Ovary (tissue), 9 donors: ENCODE results near the gene FLNC. TPM values are rescaled to one million over a fixed set of nuclear protein-coding genes. Genes with fewer than 3 reads are reported as not detected.

Experiments
- DNase-seq, 5 donors: peaks; one replicate each; pipeline ENCODE4 v3.0.0-alpha.2; 2019 to 2020
- H3K27ac ChIP-seq, 2 donors: fragments of 200-600 bp; one replicate each; pipeline versions ENCODE4 v1.5.1 to v1.8.0; 2019 to 2022
- H3K27me3 ChIP-seq: fragments of 200-600 bp; one replicate; pipeline ENCODE4 v1.8.0; 2022
- H3K36me3 ChIP-seq: fragments of 200-600 bp; sonication (generic); one replicate; pipeline ENCODE4 v1.5.1; 2019
- H3K4me1 ChIP-seq: one replicate; pipeline ENCODE4 v1.8.1; 2013; ENCODE audit warnings: mild to moderate bottlenecking, moderate library complexity; ENCODE audit not compliant: insufficient read depth
- H3K4me3 ChIP-seq: fragments of 200-600 bp; sonication (generic); one replicate; pipeline ENCODE4 v1.5.1; 2017
- H3K9me3 ChIP-seq, 2 donors: fragments of 200-600 bp in 1 of 2; sonication (generic) in 1 of 2; one replicate each; pipeline versions ENCODE4 v1.5.1 to v1.8.1; 2013 to 2019; ENCODE audit warnings: mild to moderate bottlenecking in 1 of 2, moderate library complexity in 1 of 2
- CTCF ChIP-seq, 3 donors: fragments of 450-650 bp in 2 of 3; fragments of 200-600 bp in 1 of 3; IDR thresholded peaks; one replicate each; pipeline versions ENCODE4 v1.5.1 to v1.8.0; 2016 to 2022; ENCODE audit warnings: antibody characterized with exemption in 3 of 3, mild to moderate bottlenecking in 1 of 3
- EP300 ChIP-seq: sonication (generic); formaldehyde crosslinking; IDR thresholded peaks from one replicate; pipeline ENCODE4 v1.6.1; 2017; ENCODE audit warnings: antibody characterized with exemption
- POLR2A ChIP-seq: fragments of 450-650 bp; IDR thresholded peaks from one replicate; pipeline ENCODE4 v1.6.1; 2017; ENCODE audit warnings: antibody characterized with exemption, mild to moderate bottlenecking, moderate library complexity
- WGBS, 3 donors: extraction: QIAGEN DNeasy Blood & Tissue Kit in 1 of 3; methylation state at CpG; one replicate each; pipeline versions ENCODE4 v1.1.5 to v1.1.7; 2013 to 2017; 5-methylcytosine and 5-hydroxymethylcytosine counted together
- intact Hi-C, 4 donors: fragments of 100-400 bp; cut with DNase I; formaldehyde crosslinking; loops; one replicate each; pipeline versions ENCODE4 v1.11.0 to v1.15.1; 2022 to 2023
- polyA plus RNA-seq, 2 donors: library from polyadenylated mRNA; stranded (reverse); fragments of 200-250 nt in 1 of 2; fragments of 350-450 nt in 1 of 2; fragmentation: Illumina TruSeq in 1 of 2; extraction: RNeasy Lipid Tissue Mini Kit (QIAGEN cat#74804) in 1 of 2; gene quantifications; one replicate each; pipeline ENCODE4 v1.2.3, GENCODE V29; 2013 to 2014
- total RNA-seq, 7 donors: library from RNA; depleted of rRNA in 2 of 7; stranded (reverse); fragments of >200 nt in 2 of 7; fragmentation: NEBNext Ultra II Directional in 3 of 7; extraction: Animal tissue kit (Norgen Biotek cat#: 25700) in 3 of 7; gene quantifications; one replicate each; pipeline versions ENCODE4 v1.1.0 to v1.2.4, GENCODE V29; 2016 to 2023
- donor health status: DM: no; HTN: no; CAD: no; lungs with moderate emphysema.
- donor health status: DM: no; HTN: no; CAD: no.
- donor health status: Bipolar disorder and iron deficiency.
- donor health status: DM: yes; HTN: yes; CAD: no.
- donor health status: DM: no; HTN: no; CAD: no.
- donor health status: DM: yes; HTN: yes; CAD: no.

FLNC gene
- total and polyA plus RNA-seq, 9 donors: 6.5 to 51.2 (median 16.4) TPM

DNA sequence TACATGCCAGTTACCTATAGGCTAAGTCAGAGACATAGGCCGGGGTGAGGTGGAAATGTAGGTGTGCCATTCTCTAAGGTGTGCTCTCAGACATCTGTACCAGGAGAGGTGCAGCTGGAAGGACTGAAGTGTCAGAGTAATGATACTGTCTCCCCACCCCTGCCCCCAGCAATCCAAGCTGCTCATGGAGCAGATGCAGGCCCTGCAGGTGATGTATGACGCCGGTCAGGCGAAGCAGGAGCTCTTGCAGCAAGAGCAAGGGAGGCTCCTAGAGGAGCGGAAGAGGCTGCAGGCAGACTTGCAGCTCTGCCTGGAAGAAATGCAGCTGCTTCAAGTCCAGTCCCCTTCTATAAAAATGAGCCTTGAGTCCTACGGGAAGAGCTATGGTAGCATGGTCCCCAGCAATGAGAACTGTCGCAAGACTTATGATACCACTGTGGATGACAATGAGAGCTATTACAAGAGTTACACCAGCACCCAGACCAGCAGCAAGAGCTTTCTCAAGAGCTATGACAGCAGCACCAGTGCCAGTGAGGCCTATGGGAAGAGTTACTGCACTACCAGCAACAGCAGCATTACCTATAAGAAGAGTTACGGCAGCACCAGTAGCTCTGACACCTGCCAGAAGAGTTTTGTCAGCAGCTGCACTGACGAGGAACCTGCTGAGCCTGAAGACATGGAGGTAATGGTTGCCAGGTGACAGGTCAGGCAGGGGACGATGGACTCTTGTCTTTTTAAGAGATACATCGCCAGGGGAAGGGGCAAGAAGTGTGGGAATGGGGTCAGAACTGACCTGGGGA, 18.4 kb upstream of the FLNC start:
- H3K27me3 ChIP-seq: no peaks in the 10 kb centered on the region
- intact Hi-C loops: no loop called here
- 92 to 95% (median 94%) methylated on average over 11 of the region's 11 CpGs for WGBS, 3 donors
- H3K4me3 ChIP-seq: no peak overlapping the region
- no peak overlapping the region for H3K27ac ChIP-seq
- TF ChIP-seq POLR2A: no peak
- TF ChIP-seq EP300: no peak
- TF ChIP-seq CTCF (IDR thresholded peaks at IDR 0.05): no peak
- H3K36me3 ChIP-seq: no peaks in the 10 kb centered on the region
- DNase-seq: no peak
- H3K4me1 ChIP-seq: no peaks in the 10 kb centered on the region
- H3K9me3 ChIP-seq: no peaks in the 10 kb centered on the region

DNA sequence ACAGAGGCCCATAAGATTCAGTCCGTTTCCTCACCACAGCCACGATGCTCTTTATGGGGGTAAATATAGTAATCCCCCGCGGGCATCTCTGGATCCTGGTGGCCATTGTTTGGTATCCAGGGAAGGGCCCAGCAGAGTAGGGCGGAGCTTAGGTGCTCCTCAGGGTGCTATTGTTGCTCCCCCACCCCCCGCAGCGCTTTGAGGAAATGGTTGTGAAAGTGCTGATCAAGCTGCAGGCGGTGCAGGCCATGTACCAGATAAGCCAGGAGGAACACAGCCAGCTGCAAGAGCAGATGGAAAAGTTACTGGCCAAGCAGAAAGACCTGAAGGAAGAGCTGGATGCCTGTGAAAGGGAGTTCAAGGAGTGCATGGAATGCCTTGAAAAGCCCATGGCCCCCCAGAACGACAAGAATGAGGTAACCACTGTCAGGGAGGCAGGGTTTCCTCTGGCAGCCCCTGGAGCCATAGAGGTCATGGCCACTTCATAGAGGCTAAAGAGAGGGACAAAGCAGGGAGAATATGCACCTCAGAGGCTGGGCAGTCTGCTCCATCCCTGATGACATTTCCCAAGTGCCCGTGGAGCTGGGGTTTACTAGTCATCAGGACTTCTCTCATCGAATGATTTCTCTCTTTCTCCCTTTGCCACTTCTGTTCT, 17.6 kb upstream of the FLNC start:
- Histone ChIP-seq H3K27ac (no peak overlapping the region), H3K36me3 (no peaks in the 10 kb centered on the region), H3K4me1 (no peaks in the 10 kb centered on the region), H3K27me3 (no peaks in the 10 kb centered on the region), H3K9me3 (no peaks in the 10 kb centered on the region), H3K4me3 (no peak overlapping the region)
- no peak for TF ChIP-seq EP300
- TF ChIP-seq CTCF (IDR thresholded peaks at IDR 0.05): no peak
- no peak for TF ChIP-seq POLR2A
- DNase-seq: peak in 2 of 5 donors; percentile 38 to 67
- intact Hi-C loops: no loop called here
- 35 to 40% (median 36%) methylated on average over 11 of the region's 11 CpGs for WGBS, 3 donors

GRCh38 chr7:128814499-128814898, 15.7 kb upstream of the FLNC start:
- no peaks in the 10 kb centered on the region for H3K27me3 ChIP-seq
- H3K4me3 ChIP-seq: no peak overlapping the region
- WGBS, 3 donors: 61 to 77% (median 75%) methylated on average over 6 of the region's 6 CpGs
- TF ChIP-seq POLR2A: no peak
- no peak for TF ChIP-seq EP300
- no peak for TF ChIP-seq CTCF (IDR thresholded peaks at IDR 0.05)
- no peaks in the 10 kb centered on the region for H3K36me3 ChIP-seq
- no peaks in the 10 kb centered on the region for H3K4me1 ChIP-seq
- intact Hi-C loops: no loop called here
- no peak overlapping the region for H3K27ac ChIP-seq
- no peak for DNase-seq
- H3K9me3 ChIP-seq: no peaks in the 10 kb centered on the region

- Histone ChIP-seq H3K36me3 (no peaks in the 10 kb centered on the region), H3K9me3 (no peaks in the 10 kb centered on the region), H3K4me3 (no peak overlapping the region), H3K27me3 (no peaks in the 10 kb centered on the region), H3K4me1 (no peaks in the 10 kb centered on the region), H3K27ac (no peak overlapping the region)
- intact Hi-C loops: no loop called here
- no peak for DNase-seq
- TF ChIP-seq POLR2A: no peak
- TF ChIP-seq EP300: no peak
- TF ChIP-seq CTCF (IDR thresholded peaks at IDR 0.05): no peak
- WGBS, 3 donors: 83 to 94% (median 90%) methylated on average over 7 of the region's 7 CpGs
Observed at GRCh38 chr7:128815289-128815942, 14.8 kb upstream of the FLNC start.
